AG04450 (cell line): Measurements from ENCODE around the gene OVAAL. TPM values are rescaled to one million over a fixed set of nuclear protein-coding genes. Genes with fewer than 3 reads are reported as not detected.

Source experiments
- CTCF ChIA-PET: fragments of 300-600, 350-600 bp; formaldehyde crosslinking; extraction: SDS; loops from one replicate; lab custom pipeline; 2022; ENCODE audit warnings: antibody characterized with exemption, inconsistent platforms; lab: Charles Lee
- POLR2A ChIA-PET: fragments of 350-600 bp; formaldehyde crosslinking; extraction: SDS; loops from one replicate; lab custom pipeline; 2021; ENCODE audit warnings: antibody characterized with exemption, inconsistent platforms; lab: Yijun Ruan, JAX
- DNase-seq: peaks from one replicate; pipeline ENCODE4 v3.0.0-alpha.2; 2011; ENCODE audit warnings: low read depth, low spot score
- H3K27ac ChIP-seq: one replicate; pipeline ENCODE4 v1.5.1; 2012; ENCODE audit warnings: low read depth, low read length, control low read depth
- H3K27me3 ChIP-seq: one replicate; pipeline ENCODE4 v1.6.0; 2012; ENCODE audit warnings: low read length; ENCODE audit not compliant: control insufficient read depth, insufficient read depth
- H3K4me3 ChIP-seq: 2 replicates; pipeline ENCODE4 v1.5.1; 2011; ENCODE audit warnings: mild to moderate bottlenecking, low read depth, low read length, control low read depth
- H3K9me3 ChIP-seq: 2 replicates; pipeline ENCODE4 v1.5.1; 2012; ENCODE audit warnings: low read length; ENCODE audit not compliant: control insufficient read depth, insufficient read depth
- polyA plus RNA-seq: library from polyadenylated mRNA; depleted of rRNA; stranded (reverse); fragments of >200 nt; gene quantifications from 2 replicates; pipeline ENCODE4 v1.2.3, GENCODE V29; 2011
- TF ChIP-seq, protein P1 (sequence below): IDR thresholded peaks from 2 replicates; pipeline ENCODE4 v1.5.1; 2011; ENCODE audit warnings: low read depth, low read length, control low read depth, inconsistent platforms

OVAAL gene
- polyA plus RNA-seq, 1 experiment = not detected

DNA sequence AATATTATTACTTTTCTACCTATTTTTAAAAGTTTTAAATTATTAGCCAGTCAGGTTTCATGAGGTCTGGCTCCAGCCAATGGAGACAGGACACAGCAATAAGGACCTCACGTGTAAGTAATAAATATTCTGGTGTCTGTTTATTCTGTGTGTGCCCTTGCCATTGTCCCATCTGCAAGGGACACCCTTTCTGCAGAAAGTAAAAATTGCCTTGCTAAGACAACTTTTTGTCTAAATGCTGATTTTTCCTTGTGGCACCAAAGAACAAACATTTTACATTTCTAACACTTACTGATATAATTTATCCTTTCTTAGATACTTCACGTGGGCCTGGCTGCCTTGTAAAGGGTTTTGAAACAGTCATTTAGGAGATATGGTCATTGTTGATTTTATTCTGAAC, 29.4 kb downstream of the OVAAL start:
- TF ChIP-seq, protein P1, sequence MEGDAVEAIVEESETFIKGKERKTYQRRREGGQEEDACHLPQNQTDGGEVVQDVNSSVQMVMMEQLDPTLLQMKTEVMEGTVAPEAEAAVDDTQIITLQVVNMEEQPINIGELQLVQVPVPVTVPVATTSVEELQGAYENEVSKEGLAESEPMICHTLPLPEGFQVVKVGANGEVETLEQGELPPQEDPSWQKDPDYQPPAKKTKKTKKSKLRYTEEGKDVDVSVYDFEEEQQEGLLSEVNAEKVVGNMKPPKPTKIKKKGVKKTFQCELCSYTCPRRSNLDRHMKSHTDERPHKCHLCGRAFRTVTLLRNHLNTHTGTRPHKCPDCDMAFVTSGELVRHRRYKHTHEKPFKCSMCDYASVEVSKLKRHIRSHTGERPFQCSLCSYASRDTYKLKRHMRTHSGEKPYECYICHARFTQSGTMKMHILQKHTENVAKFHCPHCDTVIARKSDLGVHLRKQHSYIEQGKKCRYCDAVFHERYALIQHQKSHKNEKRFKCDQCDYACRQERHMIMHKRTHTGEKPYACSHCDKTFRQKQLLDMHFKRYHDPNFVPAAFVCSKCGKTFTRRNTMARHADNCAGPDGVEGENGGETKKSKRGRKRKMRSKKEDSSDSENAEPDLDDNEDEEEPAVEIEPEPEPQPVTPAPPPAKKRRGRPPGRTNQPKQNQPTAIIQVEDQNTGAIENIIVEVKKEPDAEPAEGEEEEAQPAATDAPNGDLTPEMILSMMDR = no peak
- no peak for DNase-seq
- Histone ChIP-seq H3K27me3 (no peaks in the 10 kb centered on the region), H3K9me3 (peaks cover 5% of the 10 kb centered on the region), H3K4me3 (no peak overlapping the region), H3K27ac (no peak overlapping the region)
- POLR2A ChIA-PET = no interaction called here
- CTCF ChIA-PET = no interaction called here

DNA sequence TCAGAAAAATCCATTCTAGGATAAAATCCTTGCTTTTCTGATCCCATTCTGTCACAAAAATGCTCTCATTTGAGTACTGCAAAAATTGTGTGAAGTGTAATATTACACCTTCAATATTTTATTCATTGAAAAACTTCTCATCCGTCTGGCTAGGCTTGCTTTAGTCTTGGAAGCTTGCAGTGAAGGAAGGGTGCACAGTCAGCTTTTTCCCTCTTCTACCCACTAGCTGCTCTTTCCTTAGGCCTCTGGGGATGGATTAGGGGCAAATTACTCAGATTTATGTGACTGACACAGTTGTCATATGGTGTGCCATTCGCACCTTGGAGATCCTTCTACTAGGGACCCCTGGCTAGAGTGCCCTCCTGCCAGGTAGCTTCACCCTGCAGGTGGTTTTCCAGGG, 32.1 kb downstream of the OVAAL start:
- CTCF ChIA-PET = no interaction called here
- Histone ChIP-seq H3K27ac (no peak overlapping the region), H3K4me3 (no peak overlapping the region), H3K9me3 (peaks cover 5% of the 10 kb centered on the region), H3K27me3 (peaks cover 3% of the 10 kb centered on the region)
- DNase-seq = no peak
- TF ChIP-seq, protein P1 = no peak
- POLR2A ChIA-PET = no interaction called here

DNA sequence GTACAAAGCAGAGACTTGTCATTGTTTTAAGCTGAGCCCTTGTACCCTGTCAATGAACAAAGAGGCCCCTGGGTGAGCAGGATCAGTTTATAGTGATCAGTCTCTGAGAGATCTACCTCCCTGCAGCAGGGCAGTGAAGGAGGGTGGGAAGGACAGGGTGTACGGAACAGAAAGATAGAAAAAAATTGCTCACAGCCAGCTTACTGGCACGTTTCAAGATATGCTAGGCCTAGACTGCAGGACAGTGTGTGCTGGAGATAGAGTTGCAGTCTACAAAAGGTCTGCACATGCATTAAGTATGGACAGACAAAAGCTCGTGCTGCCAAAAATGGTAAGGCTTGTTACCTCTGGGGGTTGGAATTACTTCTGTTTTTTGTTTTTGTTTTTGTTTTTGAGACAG, 34.6 kb downstream of the OVAAL start:
- DNase-seq = no peak
- Histone ChIP-seq H3K27ac (no peak overlapping the region), H3K27me3 (peaks cover 3% of the 10 kb centered on the region), H3K9me3 (peaks cover 5% of the 10 kb centered on the region), H3K4me3 (no peak overlapping the region)
- TF ChIP-seq, protein P1 = no peak
- POLR2A ChIA-PET = no interaction called here
- CTCF ChIA-PET = no interaction called here

DNA sequence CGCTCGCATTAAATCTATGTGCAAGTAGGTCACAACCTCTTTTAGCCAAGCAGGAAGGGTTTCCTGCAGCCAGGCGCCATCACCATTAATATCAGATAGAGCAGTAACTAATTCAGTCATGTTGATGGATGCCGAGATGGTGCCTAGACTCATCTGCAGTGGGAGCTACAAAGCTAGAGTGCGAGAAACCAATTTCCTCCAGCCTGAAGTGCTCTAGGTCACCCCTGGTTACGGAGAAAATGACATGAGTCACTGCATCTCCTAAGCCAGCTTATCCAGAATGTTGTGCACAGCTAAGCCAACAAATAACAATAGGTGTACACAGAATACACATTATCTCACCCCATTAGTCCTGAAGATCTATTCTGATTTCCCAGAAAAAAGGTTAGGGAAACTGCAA, 36.0 kb downstream of the OVAAL start:
- Histone ChIP-seq H3K27ac (no peak overlapping the region), H3K9me3 (no peaks in the 10 kb centered on the region), H3K27me3 (peaks cover 3% of the 10 kb centered on the region), H3K4me3 (no peak overlapping the region)
- POLR2A ChIA-PET = no interaction called here
- CTCF ChIA-PET = no interaction called here
- DNase-seq = no peak
- TF ChIP-seq, protein P1 = no peak

DNA sequence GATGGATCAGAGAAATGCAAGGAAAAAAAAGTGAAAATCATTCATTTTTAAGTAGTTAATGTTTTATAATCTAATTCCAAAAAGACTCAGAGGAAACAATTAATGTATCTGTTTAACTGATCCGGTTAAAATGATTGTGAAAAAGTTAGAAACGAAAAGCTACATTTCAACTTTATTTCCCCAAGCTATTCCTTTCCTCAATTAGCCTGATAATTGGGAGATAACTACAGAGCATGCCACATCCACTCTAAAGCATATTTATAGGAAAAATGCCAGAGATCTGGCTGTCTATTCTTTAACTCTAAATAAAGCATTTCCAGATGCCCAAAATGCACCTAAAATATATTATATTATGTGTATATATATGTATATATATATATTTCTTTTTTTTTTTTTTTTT, 37.2 kb downstream of the OVAAL start:
- no peaks in the 10 kb centered on the region for H3K9me3 ChIP-seq
- POLR2A ChIA-PET = no interaction called here
- TF ChIP-seq, protein P1 = no peak
- no peak for DNase-seq
- CTCF ChIA-PET = interaction anchor here (1.2 kb wide), 1 partner anchor 11 kb away, joined by 3 read pairs; no protein-coding TSS in a partner anchor
- no peak overlapping the region for H3K27ac ChIP-seq
- H3K27me3 ChIP-seq = peaks cover 3% of the 10 kb centered on the region
- no peak overlapping the region for H3K4me3 ChIP-seq
